C4-2B (cell line): ENCODE data around the gene ICA1.

Source experiments
- H3K27ac ChIP-seq: fragments of 450-650 bp; 2 replicates; pipeline ENCODE4 v1.5.1; 2017
- ZFX ChIP-seq: fragments of 450-650 bp; IDR thresholded peaks from 2 replicates; pipeline ENCODE4 v1.6.1; 2017
- TF ChIP-seq, protein P1 (sequence below): fragments of 450-650 bp; conservative IDR thresholded peaks from 2 replicates; pipeline ENCODE4 v1.5.1; 2017; ENCODE audit warnings: mild to moderate bottlenecking

Gene ICA1

DNA sequence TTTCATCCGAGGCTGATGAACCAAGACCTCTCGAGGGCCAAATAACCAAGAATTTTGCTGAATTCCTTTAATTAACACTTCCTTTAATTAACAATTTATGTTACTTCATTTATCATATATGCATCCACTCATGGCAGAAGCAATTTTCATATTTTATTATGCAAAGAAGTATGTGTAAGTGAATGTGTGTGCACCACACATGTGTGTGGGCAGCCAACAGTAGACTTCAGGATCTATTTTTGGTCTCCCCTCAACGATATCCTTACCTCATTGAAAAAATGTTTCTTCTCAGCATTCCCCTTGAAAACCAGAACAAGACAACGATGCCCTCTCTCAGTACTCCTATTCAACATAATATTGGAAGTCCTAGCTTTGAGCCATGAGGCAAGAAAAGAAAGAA lies 96.8 kb downstream of the ICA1 start:
- H3K27ac ChIP-seq: no peak overlapping the region
- TF ChIP-seq ZFX: no peak
- TF ChIP-seq, protein P1, sequence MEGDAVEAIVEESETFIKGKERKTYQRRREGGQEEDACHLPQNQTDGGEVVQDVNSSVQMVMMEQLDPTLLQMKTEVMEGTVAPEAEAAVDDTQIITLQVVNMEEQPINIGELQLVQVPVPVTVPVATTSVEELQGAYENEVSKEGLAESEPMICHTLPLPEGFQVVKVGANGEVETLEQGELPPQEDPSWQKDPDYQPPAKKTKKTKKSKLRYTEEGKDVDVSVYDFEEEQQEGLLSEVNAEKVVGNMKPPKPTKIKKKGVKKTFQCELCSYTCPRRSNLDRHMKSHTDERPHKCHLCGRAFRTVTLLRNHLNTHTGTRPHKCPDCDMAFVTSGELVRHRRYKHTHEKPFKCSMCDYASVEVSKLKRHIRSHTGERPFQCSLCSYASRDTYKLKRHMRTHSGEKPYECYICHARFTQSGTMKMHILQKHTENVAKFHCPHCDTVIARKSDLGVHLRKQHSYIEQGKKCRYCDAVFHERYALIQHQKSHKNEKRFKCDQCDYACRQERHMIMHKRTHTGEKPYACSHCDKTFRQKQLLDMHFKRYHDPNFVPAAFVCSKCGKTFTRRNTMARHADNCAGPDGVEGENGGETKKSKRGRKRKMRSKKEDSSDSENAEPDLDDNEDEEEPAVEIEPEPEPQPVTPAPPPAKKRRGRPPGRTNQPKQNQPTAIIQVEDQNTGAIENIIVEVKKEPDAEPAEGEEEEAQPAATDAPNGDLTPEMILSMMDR: no peak

DNA sequence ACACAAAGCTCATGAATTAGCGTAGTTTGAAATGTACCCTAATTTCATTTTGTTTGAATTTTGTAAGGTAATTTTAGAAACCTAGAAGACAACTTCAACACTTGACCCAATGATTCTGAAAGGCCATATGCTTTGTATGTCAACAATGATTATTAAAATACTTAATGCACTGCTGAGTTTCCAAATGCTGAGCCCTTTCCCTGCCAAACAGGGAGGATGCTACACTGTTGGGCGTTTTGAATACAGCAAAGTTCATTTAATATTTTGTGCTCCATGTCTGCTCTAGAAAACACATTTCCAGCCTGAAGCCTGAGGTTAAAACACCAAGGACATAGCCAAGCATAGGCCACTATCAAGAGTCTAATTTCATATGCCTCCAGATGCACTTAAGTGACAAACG lies 99.8 kb downstream of the ICA1 start:
- TF ChIP-seq ZFX: no peak
- TF ChIP-seq, protein P1: no peak
- H3K27ac ChIP-seq: no peak overlapping the region

DNA sequence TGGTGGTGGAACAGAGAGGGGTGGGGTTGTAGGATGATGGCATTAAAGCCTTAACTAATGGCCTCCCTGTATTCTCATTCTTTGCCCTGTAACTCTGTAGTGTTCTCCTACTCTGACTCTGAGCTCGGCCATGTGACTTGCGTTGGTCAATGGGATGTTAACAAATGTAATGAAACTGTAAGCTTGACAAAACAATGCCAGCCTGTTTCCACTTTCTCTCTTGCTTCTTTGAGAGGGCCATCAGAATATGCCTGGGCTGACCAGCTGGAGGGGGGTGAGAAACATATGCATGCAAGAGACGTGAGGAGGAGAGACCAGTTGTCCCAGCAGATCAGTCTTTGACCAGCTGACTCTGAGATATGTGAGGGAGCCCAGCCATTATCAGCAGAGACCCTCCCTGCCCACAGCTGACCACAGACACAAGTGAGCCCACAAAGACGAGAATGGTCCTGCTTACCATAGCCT lies 100.6 kb downstream of the ICA1 start:
- no peak overlapping the region for H3K27ac ChIP-seq
- TF ChIP-seq, protein P1: no peak
- no peak for TF ChIP-seq ZFX

DNA sequence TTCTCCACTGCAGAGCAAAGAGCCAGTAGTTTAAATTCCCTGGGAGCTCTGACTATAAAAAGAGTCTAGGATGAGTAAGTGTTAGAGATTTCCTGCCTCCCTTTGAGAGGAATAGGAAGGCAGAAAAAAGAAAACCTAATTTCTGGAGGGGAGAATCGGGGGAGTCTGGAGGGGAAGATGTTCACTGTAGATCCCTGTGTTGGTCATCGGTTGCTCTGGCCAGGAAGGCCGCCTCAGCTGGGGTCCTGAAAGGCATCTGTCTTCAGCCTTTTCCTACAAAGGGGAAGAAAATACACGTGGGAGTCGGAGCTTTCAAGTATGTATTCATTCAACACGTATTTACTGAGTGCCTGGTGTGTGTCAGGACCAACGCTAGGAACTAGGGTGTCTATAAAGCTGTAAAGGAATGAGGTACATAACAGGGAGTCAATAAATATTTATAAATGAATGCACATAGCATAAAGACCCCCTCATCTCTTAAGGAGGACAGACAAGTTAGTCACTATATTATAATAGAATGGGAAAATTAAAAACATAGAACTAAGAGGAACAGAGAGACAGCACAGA lies 101.1 kb downstream of the ICA1 start:
- TF ChIP-seq, protein P1: no peak
- TF ChIP-seq ZFX: no peak
- no peak overlapping the region for H3K27ac ChIP-seq

DNA sequence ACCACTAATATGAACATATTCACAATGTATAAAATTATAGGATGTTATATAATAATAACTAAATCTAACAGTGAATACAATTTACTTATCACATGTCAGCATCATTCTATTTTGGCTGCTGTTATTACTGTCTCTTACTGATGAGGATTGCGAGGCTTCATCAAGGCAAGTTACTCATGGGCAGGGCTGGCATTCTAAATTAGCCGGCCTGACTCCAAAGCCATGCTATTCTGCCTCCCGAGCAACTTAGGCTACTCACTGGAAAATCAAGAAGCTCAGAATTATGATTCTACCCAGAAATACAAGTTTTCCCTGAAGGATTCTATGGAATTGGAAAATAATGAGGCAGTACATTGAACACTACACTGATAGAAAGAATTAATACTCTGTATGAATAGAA lies 101.7 kb downstream of the ICA1 start:
- no peak overlapping the region for H3K27ac ChIP-seq
- TF ChIP-seq, protein P1: no peak
- no peak for TF ChIP-seq ZFX

DNA sequence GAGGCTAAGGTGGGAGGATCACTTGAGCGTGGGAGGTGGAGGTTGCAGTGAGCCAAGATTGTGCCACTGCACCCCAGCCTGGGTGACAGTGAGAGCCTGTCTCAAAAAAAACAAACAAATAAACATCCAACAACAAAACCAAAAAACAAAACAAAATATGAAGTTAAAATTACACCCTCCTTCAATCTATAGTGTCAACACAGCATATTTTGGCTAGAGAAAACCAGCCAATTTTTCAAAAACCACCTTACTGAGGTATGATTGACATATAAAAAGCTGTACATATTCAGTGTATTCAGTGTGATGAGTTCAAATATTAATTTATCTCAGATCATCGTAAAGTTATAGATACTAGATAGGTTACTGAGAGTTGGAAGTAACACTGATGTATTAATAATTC lies 102.4 kb downstream of the ICA1 start:
- no peak for TF ChIP-seq ZFX
- TF ChIP-seq, protein P1: no peak
- H3K27ac ChIP-seq: no peak overlapping the region

DNA sequence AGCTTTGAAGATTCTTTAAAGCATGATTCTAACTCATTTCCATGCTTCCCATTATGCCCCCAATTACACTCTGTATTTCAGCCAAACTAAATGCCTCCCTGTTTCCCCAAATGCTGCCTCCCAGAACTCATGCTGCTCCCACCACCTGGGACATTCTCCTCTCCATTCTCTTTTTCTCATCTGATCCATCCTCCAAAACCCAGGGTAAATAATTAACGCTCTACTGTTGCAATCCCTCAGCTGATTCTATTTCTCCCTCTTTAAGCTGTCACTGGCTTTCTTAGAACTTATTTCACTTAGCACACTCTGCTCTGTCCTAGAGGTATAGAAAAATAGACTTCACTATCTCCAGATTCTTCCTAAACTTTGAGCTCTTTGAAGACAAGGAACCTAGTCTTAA lies 104.7 kb downstream of the ICA1 start:
- TF ChIP-seq, protein P1: no peak
- no peak for TF ChIP-seq ZFX
- no peak overlapping the region for H3K27ac ChIP-seq
